ENCODE measurements around the gene ST6GAL2. TPM values are rescaled to one million over a fixed set of nuclear protein-coding genes. Genes with fewer than 3 reads are reported as not detected.

Gene ST6GAL2
- total and polyA plus RNA-seq, 4 donors, result 1.0 to 3.6 (median 2.3) TPM

DNA sequence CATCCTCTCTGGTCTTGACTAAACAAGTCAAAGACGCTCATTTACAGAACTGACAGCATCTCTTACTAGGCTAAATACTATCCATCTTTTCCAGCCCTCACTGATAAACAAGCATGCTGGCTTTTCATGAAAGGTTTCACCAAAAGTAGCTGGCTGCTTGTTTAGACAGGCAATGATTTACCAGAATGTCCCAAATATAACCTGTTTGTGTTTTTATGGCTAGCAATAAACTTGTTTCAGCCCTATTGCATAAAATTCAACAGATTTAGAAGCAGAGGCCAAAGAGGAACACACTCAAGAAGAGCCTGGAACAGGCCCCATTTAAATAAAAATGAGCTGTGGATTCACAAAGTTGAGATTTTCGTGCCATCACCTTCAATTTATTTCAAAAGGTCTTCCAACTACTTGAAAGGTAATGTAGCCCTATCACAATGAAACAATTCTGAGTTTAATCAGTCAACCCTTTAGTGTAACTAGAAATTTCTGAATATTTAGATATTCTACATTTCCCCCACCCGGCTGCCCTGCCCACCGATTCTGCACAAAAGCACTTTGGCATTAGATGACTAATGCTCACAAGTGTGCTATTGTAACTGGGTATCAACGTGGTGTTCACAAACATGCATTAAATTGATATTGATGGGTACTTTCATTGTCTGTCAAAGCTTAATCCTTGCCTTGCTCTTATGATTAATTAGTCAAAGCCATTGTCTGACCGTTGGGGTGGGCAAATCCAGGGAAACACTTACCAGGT is 54.0 kb downstream of the ST6GAL2 start:
- H3K9me3 ChIP-seq (ENCODE audit: control insufficient read depth in 4 of 4, low read length in 3 of 4), result no peaks in the 10 kb centered on the region
- H3K9ac ChIP-seq (ENCODE audit: low read depth in 1 of 2, low read length in 2 of 2), result no peak overlapping the region
- 63% methylated on average over 6 of the region's 6 CpGs for WGBS
- H3K27me3 ChIP-seq (ENCODE audit: control insufficient read depth in 4 of 4, insufficient read depth in 4 of 4, low read length in 3 of 4), result no peaks in the 10 kb centered on the region
- no peak for TF ChIP-seq HNF4A (conservative IDR thresholded peaks at IDR 0.05)
- no peak for TF ChIP-seq TAF1 (conservative IDR thresholded peaks at IDR 0.05)
- TF ChIP-seq NR2F2 (IDR thresholded peaks at IDR 0.05), result no peak
- TF ChIP-seq FOXA2 (IDR thresholded peaks at IDR 0.05), result no peak
- no peak for TF ChIP-seq RAD21 (IDR thresholded peaks at IDR 0.05)
- TF ChIP-seq SP1 (IDR thresholded peaks at IDR 0.05), result no peak
- TF ChIP-seq, protein P1, sequence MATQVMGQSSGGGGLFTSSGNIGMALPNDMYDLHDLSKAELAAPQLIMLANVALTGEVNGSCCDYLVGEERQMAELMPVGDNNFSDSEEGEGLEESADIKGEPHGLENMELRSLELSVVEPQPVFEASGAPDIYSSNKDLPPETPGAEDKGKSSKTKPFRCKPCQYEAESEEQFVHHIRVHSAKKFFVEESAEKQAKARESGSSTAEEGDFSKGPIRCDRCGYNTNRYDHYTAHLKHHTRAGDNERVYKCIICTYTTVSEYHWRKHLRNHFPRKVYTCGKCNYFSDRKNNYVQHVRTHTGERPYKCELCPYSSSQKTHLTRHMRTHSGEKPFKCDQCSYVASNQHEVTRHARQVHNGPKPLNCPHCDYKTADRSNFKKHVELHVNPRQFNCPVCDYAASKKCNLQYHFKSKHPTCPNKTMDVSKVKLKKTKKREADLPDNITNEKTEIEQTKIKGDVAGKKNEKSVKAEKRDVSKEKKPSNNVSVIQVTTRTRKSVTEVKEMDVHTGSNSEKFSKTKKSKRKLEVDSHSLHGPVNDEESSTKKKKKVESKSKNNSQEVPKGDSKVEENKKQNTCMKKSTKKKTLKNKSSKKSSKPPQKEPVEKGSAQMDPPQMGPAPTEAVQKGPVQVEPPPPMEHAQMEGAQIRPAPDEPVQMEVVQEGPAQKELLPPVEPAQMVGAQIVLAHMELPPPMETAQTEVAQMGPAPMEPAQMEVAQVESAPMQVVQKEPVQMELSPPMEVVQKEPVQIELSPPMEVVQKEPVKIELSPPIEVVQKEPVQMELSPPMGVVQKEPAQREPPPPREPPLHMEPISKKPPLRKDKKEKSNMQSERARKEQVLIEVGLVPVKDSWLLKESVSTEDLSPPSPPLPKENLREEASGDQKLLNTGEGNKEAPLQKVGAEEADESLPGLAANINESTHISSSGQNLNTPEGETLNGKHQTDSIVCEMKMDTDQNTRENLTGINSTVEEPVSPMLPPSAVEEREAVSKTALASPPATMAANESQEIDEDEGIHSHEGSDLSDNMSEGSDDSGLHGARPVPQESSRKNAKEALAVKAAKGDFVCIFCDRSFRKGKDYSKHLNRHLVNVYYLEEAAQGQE (IDR thresholded peaks at IDR 0.05), result no peak
- TF ChIP-seq, protein P2, sequence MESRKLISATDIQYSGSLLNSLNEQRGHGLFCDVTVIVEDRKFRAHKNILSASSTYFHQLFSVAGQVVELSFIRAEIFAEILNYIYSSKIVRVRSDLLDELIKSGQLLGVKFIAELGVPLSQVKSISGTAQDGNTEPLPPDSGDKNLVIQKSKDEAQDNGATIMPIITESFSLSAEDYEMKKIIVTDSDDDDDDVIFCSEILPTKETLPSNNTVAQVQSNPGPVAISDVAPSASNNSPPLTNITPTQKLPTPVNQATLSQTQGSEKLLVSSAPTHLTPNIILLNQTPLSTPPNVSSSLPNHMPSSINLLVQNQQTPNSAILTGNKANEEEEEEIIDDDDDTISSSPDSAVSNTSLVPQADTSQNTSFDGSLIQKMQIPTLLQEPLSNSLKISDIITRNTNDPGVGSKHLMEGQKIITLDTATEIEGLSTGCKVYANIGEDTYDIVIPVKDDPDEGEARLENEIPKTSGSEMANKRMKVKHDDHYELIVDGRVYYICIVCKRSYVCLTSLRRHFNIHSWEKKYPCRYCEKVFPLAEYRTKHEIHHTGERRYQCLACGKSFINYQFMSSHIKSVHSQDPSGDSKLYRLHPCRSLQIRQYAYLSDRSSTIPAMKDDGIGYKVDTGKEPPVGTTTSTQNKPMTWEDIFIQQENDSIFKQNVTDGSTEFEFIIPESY (IDR thresholded peaks at IDR 0.05), result no peak
- no peak for TF ChIP-seq HNF4G (IDR thresholded peaks at IDR 0.05)
- TF ChIP-seq, protein P3, sequence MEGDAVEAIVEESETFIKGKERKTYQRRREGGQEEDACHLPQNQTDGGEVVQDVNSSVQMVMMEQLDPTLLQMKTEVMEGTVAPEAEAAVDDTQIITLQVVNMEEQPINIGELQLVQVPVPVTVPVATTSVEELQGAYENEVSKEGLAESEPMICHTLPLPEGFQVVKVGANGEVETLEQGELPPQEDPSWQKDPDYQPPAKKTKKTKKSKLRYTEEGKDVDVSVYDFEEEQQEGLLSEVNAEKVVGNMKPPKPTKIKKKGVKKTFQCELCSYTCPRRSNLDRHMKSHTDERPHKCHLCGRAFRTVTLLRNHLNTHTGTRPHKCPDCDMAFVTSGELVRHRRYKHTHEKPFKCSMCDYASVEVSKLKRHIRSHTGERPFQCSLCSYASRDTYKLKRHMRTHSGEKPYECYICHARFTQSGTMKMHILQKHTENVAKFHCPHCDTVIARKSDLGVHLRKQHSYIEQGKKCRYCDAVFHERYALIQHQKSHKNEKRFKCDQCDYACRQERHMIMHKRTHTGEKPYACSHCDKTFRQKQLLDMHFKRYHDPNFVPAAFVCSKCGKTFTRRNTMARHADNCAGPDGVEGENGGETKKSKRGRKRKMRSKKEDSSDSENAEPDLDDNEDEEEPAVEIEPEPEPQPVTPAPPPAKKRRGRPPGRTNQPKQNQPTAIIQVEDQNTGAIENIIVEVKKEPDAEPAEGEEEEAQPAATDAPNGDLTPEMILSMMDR (IDR thresholded peaks at IDR 0.05; ENCODE audit: low read depth, low read length, missing input control), result no peak
- TF ChIP-seq, protein P4, sequence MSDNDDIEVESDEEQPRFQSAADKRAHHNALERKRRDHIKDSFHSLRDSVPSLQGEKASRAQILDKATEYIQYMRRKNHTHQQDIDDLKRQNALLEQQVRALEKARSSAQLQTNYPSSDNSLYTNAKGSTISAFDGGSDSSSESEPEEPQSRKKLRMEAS (IDR thresholded peaks at IDR 0.05), result no peak
- no peak for TF ChIP-seq JUND (IDR thresholded peaks at IDR 0.05)
- TF ChIP-seq, protein P5, sequence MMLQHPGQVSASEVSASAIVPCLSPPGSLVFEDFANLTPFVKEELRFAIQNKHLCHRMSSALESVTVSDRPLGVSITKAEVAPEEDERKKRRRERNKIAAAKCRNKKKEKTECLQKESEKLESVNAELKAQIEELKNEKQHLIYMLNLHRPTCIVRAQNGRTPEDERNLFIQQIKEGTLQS (IDR thresholded peaks at IDR 0.05), result no peak
- no peak for TF ChIP-seq EGR1 (IDR thresholded peaks at IDR 0.05; ENCODE audit: low read depth in 2 of 2)
- TF ChIP-seq YY1 (IDR thresholded peaks at IDR 0.05), result no peak
- TF ChIP-seq GABPA (IDR thresholded peaks at IDR 0.05 in 1 of 2, conservative IDR thresholded peaks at IDR 0.05 in 1 of 2), result no peak
- TF ChIP-seq RXRA (IDR thresholded peaks at IDR 0.05), result no peak
- no peak for TF ChIP-seq FOXA1 (IDR thresholded peaks at IDR 0.05)
- H3K27ac ChIP-seq (ENCODE audit: low read depth in 1 of 2, low read length in 2 of 2), result no peak overlapping the region
- H3K4me3 ChIP-seq (ENCODE audit: low read depth in 1 of 3, low read length in 3 of 3), result no peak overlapping the region
- H3K36me3 ChIP-seq (ENCODE audit: control insufficient read depth in 4 of 4, insufficient read depth in 3 of 4, low read depth in 1 of 4, low read length in 3 of 4), result no peaks in the 10 kb centered on the region
- H3K4me1 ChIP-seq (ENCODE audit: control insufficient read depth in 4 of 4, insufficient read depth in 4 of 4, low read length in 3 of 4), result no peaks in the 10 kb centered on the region
- no peak for DNase-seq (ENCODE audit: low spot score)

All from liver (tissue), 9 donors.